ENCODE results near the gene CA10.

Gene CA10

GRCh38 chr17:51951741-51952140 is 206.8 kb downstream of the CA10 start:
- Histone ChIP-seq H3K27me3 (ENCODE audit: low read length) (no peaks in the 10 kb centered on the region), H4K20me1 (ENCODE audit: low read depth, low read length) (no peaks in the 10 kb centered on the region), H2AFZ (ENCODE audit: low read depth, low read length, severe bottlenecking) (no peak overlapping the region), H3K9me2 (replicated peaks; ENCODE audit: insufficient read depth, low read length) (no peaks in the 10 kb centered on the region), H3K27ac (ENCODE audit: low read depth, low read length) (no peak overlapping the region), H3F3A (ENCODE audit: insufficient read depth) (no peaks in the 10 kb centered on the region), H3K36me3 (ENCODE audit: low read length) (no peaks in the 10 kb centered on the region), H3K4me2 (ENCODE audit: low read depth, low read length, poor library complexity, severe bottlenecking) (no peak overlapping the region), H3K9me3 (ENCODE audit: insufficient read depth, low read length) (no peaks in the 10 kb centered on the region), H3K4me3 (ENCODE audit: insufficient read depth, low read length, poor library complexity, severe bottlenecking) (no peak overlapping the region), H3K9ac (ENCODE audit: low read length) (no peak overlapping the region), H3K79me2 (ENCODE audit: insufficient read depth, low read length) (no peaks in the 10 kb centered on the region)
- no peak for TF ChIP-seq EZH2phosphoT487 (conservative IDR thresholded peaks at IDR 0.05; ENCODE audit: low read length)
- TF ChIP-seq CTCF (IDR thresholded peaks at IDR 0.05; ENCODE audit: insufficient read depth, low read length, poor library complexity, severe bottlenecking) = no peak

- H3K79me2 ChIP-seq (ENCODE audit: insufficient read depth, low read length) = no peaks in the 10 kb centered on the region
- H3K9me2 ChIP-seq (replicated peaks; ENCODE audit: insufficient read depth, low read length) = no peaks in the 10 kb centered on the region
- H3K27me3 ChIP-seq (ENCODE audit: low read length) = no peaks in the 10 kb centered on the region
- H3F3A ChIP-seq (ENCODE audit: insufficient read depth) = no peaks in the 10 kb centered on the region
- no peak overlapping the region for H3K27ac ChIP-seq (ENCODE audit: low read depth, low read length)
- H3K4me2 ChIP-seq (ENCODE audit: low read depth, low read length, poor library complexity, severe bottlenecking) = no peak overlapping the region
- no peak for TF ChIP-seq CTCF (IDR thresholded peaks at IDR 0.05; ENCODE audit: insufficient read depth, low read length, poor library complexity, severe bottlenecking)
- TF ChIP-seq EZH2phosphoT487 (conservative IDR thresholded peaks at IDR 0.05; ENCODE audit: low read length) = no peak
- no peaks in the 10 kb centered on the region for H4K20me1 ChIP-seq (ENCODE audit: low read depth, low read length)
- no peak overlapping the region for H2AFZ ChIP-seq (ENCODE audit: low read depth, low read length, severe bottlenecking)
- H3K9ac ChIP-seq (ENCODE audit: low read length) = no peak overlapping the region
- no peaks in the 10 kb centered on the region for H3K9me3 ChIP-seq (ENCODE audit: insufficient read depth, low read length)
- H3K36me3 ChIP-seq (ENCODE audit: low read length) = no peaks in the 10 kb centered on the region
- H3K4me3 ChIP-seq (ENCODE audit: insufficient read depth, low read length, poor library complexity, severe bottlenecking) = no peak overlapping the region
Measured at GRCh38 chr17:51948128-51948527, 210.4 kb downstream of the CA10 start.

- H3F3A ChIP-seq (ENCODE audit: insufficient read depth) = no peaks in the 10 kb centered on the region
- TF ChIP-seq EZH2phosphoT487 (conservative IDR thresholded peaks at IDR 0.05; ENCODE audit: low read length) (no peak), CTCF (IDR thresholded peaks at IDR 0.05; ENCODE audit: insufficient read depth, low read length, poor library complexity, severe bottlenecking) (no peak)
- no peaks in the 10 kb centered on the region for H4K20me1 ChIP-seq (ENCODE audit: low read depth, low read length)
- H3K27me3 ChIP-seq (ENCODE audit: low read length) = no peaks in the 10 kb centered on the region
- H3K9ac ChIP-seq (ENCODE audit: low read length) = no peak overlapping the region
- H3K27ac ChIP-seq (ENCODE audit: low read depth, low read length) = no peak overlapping the region
- H2AFZ ChIP-seq (ENCODE audit: low read depth, low read length, severe bottlenecking) = no peak overlapping the region
- no peaks in the 10 kb centered on the region for H3K9me3 ChIP-seq (ENCODE audit: insufficient read depth, low read length)
- H3K9me2 ChIP-seq (replicated peaks; ENCODE audit: insufficient read depth, low read length) = no peaks in the 10 kb centered on the region
- no peak overlapping the region for H3K4me3 ChIP-seq (ENCODE audit: insufficient read depth, low read length, poor library complexity, severe bottlenecking)
- no peak overlapping the region for H3K4me2 ChIP-seq (ENCODE audit: low read depth, low read length, poor library complexity, severe bottlenecking)
- no peaks in the 10 kb centered on the region for H3K79me2 ChIP-seq (ENCODE audit: insufficient read depth, low read length)
- no peaks in the 10 kb centered on the region for H3K36me3 ChIP-seq (ENCODE audit: low read length)
Measured at GRCh38 chr17:51947160-51947735, 211.3 kb downstream of the CA10 start.

All from SU-DHL-6 (cell line).